ENCODE measurements around the gene CHSY1.

- TF ChIP-seq CTCF (conservative IDR thresholded peaks at IDR 0.05; ENCODE audit: low read length) = no peak
- TF ChIP-seq EZH2phosphoT487 (IDR thresholded peaks at IDR 0.05; ENCODE audit: borderline replicate concordance, low read depth, low read length) = no peak
Measured at GRCh38 chr15:101266034-101266433, 14.2 kb upstream of the CHSY1 start.
